H9 (cell line): ENCODE results near the gene KRT2. TPM values are rescaled to one million over a fixed set of nuclear protein-coding genes. Genes with fewer than 3 reads are reported as not detected.

Experiments used
- DNase-seq: peaks from one replicate; pipeline ENCODE4 v3.0.0-alpha.2; 2017
- H2AFZ ChIP-seq: one replicate; pipeline ENCODE4 v1.6.1; 2013; ENCODE audit warnings: mild to moderate bottlenecking, low read length, control low read depth, moderate library complexity
- H2AK5ac ChIP-seq: 2 replicates; pipeline ENCODE4 v1.6.1; 2013; ENCODE audit warnings: low read length, control low read depth, mixed read lengths; ENCODE audit not compliant: insufficient read length
- H2BK120ac ChIP-seq: one replicate; pipeline ENCODE4 v1.6.1; 2013; ENCODE audit warnings: low read depth, mild to moderate bottlenecking, low read length, control low read depth, inconsistent platforms; ENCODE audit not compliant: poor library complexity, severe bottlenecking
- H2BK12ac ChIP-seq: 2 replicates; pipeline ENCODE4 v1.6.1; 2013; ENCODE audit warnings: low read length, control low read depth, mixed read lengths, low read depth; ENCODE audit not compliant: insufficient read length
- H2BK15ac ChIP-seq: 2 replicates; pipeline ENCODE4 v1.6.1; 2013; ENCODE audit warnings: low read depth, low read length, control low read depth
- H2BK20ac ChIP-seq: one replicate; pipeline ENCODE4 v1.6.1; 2013; ENCODE audit warnings: low read depth, mild to moderate bottlenecking, low read length, control low read depth, inconsistent platforms; ENCODE audit not compliant: poor library complexity, severe bottlenecking
- H2BK5ac ChIP-seq: 2 replicates; pipeline ENCODE4 v1.6.1; 2013; ENCODE audit warnings: low read length, control low read depth, mixed read lengths; ENCODE audit not compliant: insufficient read length
- H3K14ac ChIP-seq: 2 replicates; pipeline ENCODE4 v1.6.1; 2013; ENCODE audit warnings: low read length, control low read depth; ENCODE audit not compliant: insufficient read depth
- H3K18ac ChIP-seq: 2 replicates; pipeline ENCODE4 v1.6.1; 2013; ENCODE audit warnings: low read depth, mild to moderate bottlenecking, mixed read lengths, low read length, control low read depth; ENCODE audit not compliant: insufficient read length
- H3K23ac ChIP-seq: 2 replicates; pipeline ENCODE4 v1.6.1; 2013; ENCODE audit warnings: low read length, control low read depth, mixed read lengths, low read depth; ENCODE audit not compliant: insufficient read length
- H3K23me2 ChIP-seq: 2 replicates; pipeline ENCODE4 v1.6.1; 2013; ENCODE audit warnings: low read depth, mild to moderate bottlenecking, mixed read lengths, low read length, control low read depth; ENCODE audit not compliant: insufficient read length, poor library complexity, severe bottlenecking
- H3K27ac ChIP-seq: 2 replicates; pipeline ENCODE4 v1.5.1; 2013; ENCODE audit warnings: low read length, control low read depth, mixed read lengths, low read depth; ENCODE audit not compliant: insufficient read length
- H3K27me3 ChIP-seq: 2 replicates; pipeline ENCODE4 v1.6.1; 2013; ENCODE audit warnings: low read length, control low read depth, inconsistent platforms; ENCODE audit not compliant: insufficient read depth
- H3K4ac ChIP-seq: 2 replicates; pipeline ENCODE4 v1.6.1; 2013; ENCODE audit warnings: low read depth, mild to moderate bottlenecking, control low read depth, inconsistent platforms, low read length, moderate library complexity
- H3K4me1 ChIP-seq: 2 replicates; pipeline ENCODE4 v1.6.1; 2013; ENCODE audit warnings: low read length, control low read depth, inconsistent platforms; ENCODE audit not compliant: insufficient read depth
- H3K4me2 ChIP-seq: 2 replicates; pipeline ENCODE4 v1.6.1; 2013; ENCODE audit warnings: low read length, control low read depth, mixed read lengths; ENCODE audit not compliant: insufficient read length, insufficient read depth
- H3K56ac ChIP-seq: 2 replicates; pipeline ENCODE4 v1.6.1; 2013; ENCODE audit warnings: low read depth, mild to moderate bottlenecking, mixed read lengths, low read length, control low read depth; ENCODE audit not compliant: insufficient read length
- H3K79me1 ChIP-seq: 2 replicates; pipeline ENCODE4 v1.6.1; 2013; ENCODE audit warnings: low read depth, mild to moderate bottlenecking, moderate library complexity, low read length, control low read depth, inconsistent platforms; ENCODE audit not compliant: insufficient read depth, poor library complexity, severe bottlenecking
- H3K79me2 ChIP-seq: 2 replicates; pipeline ENCODE4 v1.6.1; 2013; ENCODE audit warnings: low read length, control low read depth, inconsistent platforms; ENCODE audit not compliant: insufficient read depth
- H3K9ac ChIP-seq: 2 replicates; pipeline ENCODE4 v1.6.1; 2013; ENCODE audit warnings: low read length, control low read depth, mixed read lengths; ENCODE audit not compliant: insufficient read length; ENCODE audit errors: extremely low read depth
- H3K9me3 ChIP-seq: one replicate; pipeline ENCODE4 v1.6.1; 2013; ENCODE audit warnings: low read depth, low read length, inconsistent platforms; ENCODE audit not compliant: control insufficient read depth
- H3T11ph ChIP-seq: one replicate; pipeline ENCODE4 v1.6.1; 2013; ENCODE audit warnings: mild to moderate bottlenecking, low read length, control low read depth, inconsistent platforms
- H4K20me1 ChIP-seq: one replicate; pipeline ENCODE4 v1.6.1; 2013; ENCODE audit not compliant: control insufficient read depth, insufficient read length, insufficient read depth
- H4K5ac ChIP-seq: 2 replicates; pipeline ENCODE4 v1.6.1; 2013; ENCODE audit warnings: low read depth, mild to moderate bottlenecking, mixed read lengths, low read length, control low read depth; ENCODE audit not compliant: insufficient read length
- H4K8ac ChIP-seq: replicated peaks from 2 replicates; pipeline ENCODE4 v1.6.1; 2013; ENCODE audit warnings: low read length, control low read depth, mixed read lengths, low read depth; ENCODE audit not compliant: insufficient read length
- H4K91ac ChIP-seq: 2 replicates; pipeline ENCODE4 v1.6.1; 2013; ENCODE audit warnings: low read depth, mild to moderate bottlenecking, moderate library complexity, mixed read lengths, low read length, control low read depth; ENCODE audit not compliant: insufficient read length
- H3K27ac Mint-ChIP-seq, 3 experiments: 2 replicates in 2 of 3; 3 replicates in 1 of 3; pipeline ENCODE4 v1.8.0; 2020 to 2021; ENCODE audit warnings: mixed read lengths in 3 of 3, mild to moderate bottlenecking in 1 of 3, moderate library complexity in 1 of 3
- H3K27me3 Mint-ChIP-seq: 2 replicates; pipeline ENCODE4 v1.8.0; 2021; ENCODE audit warnings: low read depth, mild to moderate bottlenecking, moderate library complexity, mixed read lengths
- H3K36me3 Mint-ChIP-seq, 3 experiments: 2 replicates in 2 of 3; 3 replicates in 1 of 3; pipeline ENCODE4 v1.8.0; 2020 to 2021; ENCODE audit warnings: low read depth in 3 of 3, mixed read lengths in 3 of 3; ENCODE audit not compliant: insufficient read depth in 1 of 3
- H3K4me1 Mint-ChIP-seq, 2 experiments: 2 replicates each; pipeline ENCODE4 v1.8.0; 2020; ENCODE audit warnings: mixed read lengths in 2 of 2
- H3K4me3 Mint-ChIP-seq, 2 experiments: 2 replicates in 1 of 2; 3 replicates in 1 of 2; pipeline ENCODE4 v1.8.0; 2020 to 2021; ENCODE audit warnings: mild to moderate bottlenecking in 2 of 2, mixed read lengths in 2 of 2, moderate library complexity in 1 of 2
- H3K9me3 Mint-ChIP-seq, 2 experiments: 2 replicates in 1 of 2; 3 replicates in 1 of 2; pipeline ENCODE4 v1.8.0; 2020; ENCODE audit warnings: mild to moderate bottlenecking in 2 of 2, mixed read lengths in 2 of 2, moderate library complexity in 1 of 2
- WGBS: extraction: QIAGEN DNeasy Blood & Tissue Kit; methylation state at CpG from one replicate; pipeline ENCODE4 v1.1.7; 2013; ENCODE audit warnings: missing lambda C conversion rate, low lambda C conversion rate, mixed read lengths; ENCODE audit not compliant: insufficient read length; ENCODE audit errors: extremely low coverage; 5-methylcytosine and 5-hydroxymethylcytosine counted together
- total RNA-seq: library from RNA; stranded (reverse); gene quantifications from 2 replicates; pipeline ENCODE4 v1.2.1, GENCODE V29; 2021
- TF ChIP-seq, protein P1 (sequence below): fragments of 200-600 bp; sonication (generic); conservative IDR thresholded peaks from 3 replicates; pipeline ENCODE4 v1.8.0; 2021; ENCODE audit warnings: antibody characterized with exemption, mild to moderate bottlenecking

The KRT2 gene
- total RNA-seq, 1 experiment from 2014 or later, result not detected

DNA sequence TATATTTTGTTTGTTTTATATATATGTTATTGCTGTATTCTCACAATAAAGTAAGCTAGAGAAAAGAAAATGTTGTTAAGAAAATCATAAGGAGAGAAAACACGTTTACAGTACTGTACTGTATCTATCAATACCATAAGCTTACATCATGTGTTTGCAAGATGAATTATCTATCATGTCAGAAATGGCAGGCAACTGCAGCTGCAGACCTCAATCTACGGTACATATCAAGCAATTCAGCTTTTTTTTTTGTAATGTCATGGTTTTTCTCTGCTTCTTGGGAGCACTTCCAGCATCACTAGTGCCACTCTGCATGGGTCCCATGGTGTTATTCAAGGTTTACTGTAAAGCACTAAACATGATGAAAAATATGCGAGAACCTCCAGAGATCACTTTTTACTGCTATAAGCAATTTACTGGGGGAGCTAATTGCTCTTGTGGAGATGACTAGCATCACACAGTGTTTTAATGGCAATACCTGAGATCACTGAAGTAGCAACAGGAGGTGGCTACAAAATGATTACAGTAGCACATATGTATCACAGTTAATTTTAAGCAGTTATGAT lies 9.0 kb upstream of the KRT2 start:
- Histone ChIP-seq H4K91ac (no peak overlapping the region), H3K4me2 (no peak overlapping the region), H3K23ac (no peak overlapping the region), H2AK5ac (no peak overlapping the region), H2BK12ac (no peak overlapping the region), H3K79me2 (no peaks in the 10 kb centered on the region), H3K79me1 (no peaks in the 10 kb centered on the region), H3K27me3 (no peaks in the 10 kb centered on the region), H3K27ac (no peak overlapping the region), H2AFZ (no peak overlapping the region), H3K23me2 (no peaks in the 10 kb centered on the region), H4K20me1 (peaks cover 2% of the 10 kb centered on the region), H2BK15ac (no peak overlapping the region), H3K4ac (no peak overlapping the region), H4K8ac (no peak overlapping the region), H3K56ac (no peak overlapping the region), H3K4me1 (no peaks in the 10 kb centered on the region), H2BK5ac (no peak overlapping the region), H2BK120ac (no peak overlapping the region), H2BK20ac (no peak overlapping the region), H3K9ac (no peak overlapping the region), H3K18ac (no peak overlapping the region), H3K14ac (no peak overlapping the region), H4K5ac (no peak overlapping the region), H3T11ph (no peak overlapping the region), H3K9me3 (no peaks in the 10 kb centered on the region)
- Mint-ChIP-seq H3K27ac (no peak overlapping the region), H3K9me3 (no peaks in the 10 kb centered on the region), H3K4me3 (no peak overlapping the region), H3K4me1 (peaks cover 0 to 4% of the 10 kb centered on the region in 2 experiments; a peak in 2 of 4 replicates), H3K27me3 (peaks cover 20% of the 10 kb centered on the region), H3K36me3 (no peaks in the 10 kb centered on the region)
- DNase-seq, result no peak
- TF ChIP-seq, protein P1, sequence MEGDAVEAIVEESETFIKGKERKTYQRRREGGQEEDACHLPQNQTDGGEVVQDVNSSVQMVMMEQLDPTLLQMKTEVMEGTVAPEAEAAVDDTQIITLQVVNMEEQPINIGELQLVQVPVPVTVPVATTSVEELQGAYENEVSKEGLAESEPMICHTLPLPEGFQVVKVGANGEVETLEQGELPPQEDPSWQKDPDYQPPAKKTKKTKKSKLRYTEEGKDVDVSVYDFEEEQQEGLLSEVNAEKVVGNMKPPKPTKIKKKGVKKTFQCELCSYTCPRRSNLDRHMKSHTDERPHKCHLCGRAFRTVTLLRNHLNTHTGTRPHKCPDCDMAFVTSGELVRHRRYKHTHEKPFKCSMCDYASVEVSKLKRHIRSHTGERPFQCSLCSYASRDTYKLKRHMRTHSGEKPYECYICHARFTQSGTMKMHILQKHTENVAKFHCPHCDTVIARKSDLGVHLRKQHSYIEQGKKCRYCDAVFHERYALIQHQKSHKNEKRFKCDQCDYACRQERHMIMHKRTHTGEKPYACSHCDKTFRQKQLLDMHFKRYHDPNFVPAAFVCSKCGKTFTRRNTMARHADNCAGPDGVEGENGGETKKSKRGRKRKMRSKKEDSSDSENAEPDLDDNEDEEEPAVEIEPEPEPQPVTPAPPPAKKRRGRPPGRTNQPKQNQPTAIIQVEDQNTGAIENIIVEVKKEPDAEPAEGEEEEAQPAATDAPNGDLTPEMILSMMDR, result no peak
- no CpG with 5 or more reads among the region's 3 CpGs for WGBS
